Brain microvascular endothelial cell (primary cell): Measurements from ENCODE around the gene DLG2.

Experiments used
- DNase-seq: peaks from one replicate; pipeline ENCODE4 v3.0.0-alpha.2; 2020
- H3K27ac ChIP-seq: fragments of 250-450 bp; sonication (Bioruptor Pico); 2 replicates; pipeline ENCODE4 v1.5.1; 2020; ENCODE audit warnings: mild to moderate bottlenecking, moderate library complexity
- H3K27me3 ChIP-seq: fragments of 250-450 bp; sonication (Bioruptor Pico); replicated peaks from 2 replicates; pipeline ENCODE4 v1.5.1; 2020; ENCODE audit warnings: mild to moderate bottlenecking
- H3K36me3 ChIP-seq: fragments of 250-450 bp; sonication (Bioruptor Pico); replicated peaks from 2 replicates; pipeline ENCODE4 v1.5.1; 2020; ENCODE audit warnings: mild to moderate bottlenecking
- H3K4me3 ChIP-seq: 2 replicates; pipeline ENCODE4 v1.5.1; 2011; ENCODE audit warnings: low read depth, mild to moderate bottlenecking, control low read depth, low read length, moderate library complexity
- CTCF ChIP-seq: IDR thresholded peaks from 2 replicates; pipeline ENCODE4 v1.5.1; 2011; ENCODE audit warnings: low read depth, mild to moderate bottlenecking, moderate library complexity, low read length, control low read depth, inconsistent platforms; ENCODE audit errors: missing control alignments
- in situ Hi-C: cut with HindIII; loops from 2 replicates; pipeline ENCODE4 v1.10.0; 2017; ENCODE audit warnings: low sequenced_read_pairs, low pct_ligation_motif_present

DLG2 gene

GRCh38 chr11:84056653-84057376, 1570.3 kb downstream of the DLG2 start:
- H3K36me3 ChIP-seq: no peaks in the 10 kb centered on the region
- in situ Hi-C loops: no loop called here
- no peak overlapping the region for H3K27ac ChIP-seq
- DNase-seq: no peak
- no peak overlapping the region for H3K4me3 ChIP-seq
- TF ChIP-seq CTCF: no peak
- H3K27me3 ChIP-seq: no peaks in the 10 kb centered on the region

DNA sequence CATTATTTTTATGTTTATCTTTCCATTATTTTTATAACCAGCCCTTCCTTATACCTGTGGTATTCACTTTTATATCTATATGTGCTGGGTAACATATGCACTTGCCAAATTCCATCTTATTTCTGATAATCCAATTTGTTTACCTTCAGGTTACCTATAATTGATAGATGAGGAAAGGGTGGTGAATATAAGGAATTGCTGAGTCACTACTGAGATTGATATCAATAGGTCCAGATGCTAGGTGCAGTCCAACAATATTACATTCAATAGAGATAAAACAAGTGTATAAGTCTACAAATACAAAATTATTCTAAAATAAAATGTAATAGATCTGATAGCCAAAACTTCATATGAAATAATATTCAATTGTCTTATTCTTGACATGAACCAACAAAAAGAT, 1582.0 kb downstream of the DLG2 start:
- DNase-seq: no peak
- no peak for TF ChIP-seq CTCF
- H3K27ac ChIP-seq: no peak overlapping the region
- no peaks in the 10 kb centered on the region for H3K27me3 ChIP-seq
- in situ Hi-C loops: no loop called here
- no peaks in the 10 kb centered on the region for H3K36me3 ChIP-seq
- no peak overlapping the region for H3K4me3 ChIP-seq

DNA sequence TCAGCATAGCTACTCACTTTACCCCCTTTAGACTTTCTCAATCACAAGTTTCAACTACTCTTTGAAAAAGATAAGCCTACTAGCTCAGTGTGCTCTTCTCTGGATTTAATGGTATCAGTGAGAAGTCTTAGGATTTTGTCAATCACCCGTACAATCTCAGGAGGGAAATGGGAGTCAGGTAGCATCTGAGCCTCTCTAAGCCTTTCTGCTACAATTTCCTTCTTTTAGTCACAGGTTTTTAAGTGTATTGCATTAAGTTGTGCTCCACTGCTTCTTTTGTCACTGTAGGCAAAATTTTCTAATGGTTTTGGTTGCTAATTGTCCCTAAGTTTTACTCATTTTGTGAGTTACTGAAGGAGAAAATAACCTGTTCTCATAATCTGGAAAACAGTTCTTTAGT, 1582.4 kb downstream of the DLG2 start:
- Histone ChIP-seq H3K36me3 (no peaks in the 10 kb centered on the region), H3K27ac (no peak overlapping the region), H3K4me3 (no peak overlapping the region), H3K27me3 (no peaks in the 10 kb centered on the region)
- TF ChIP-seq CTCF: no peak
- in situ Hi-C loops: no loop called here
- no peak for DNase-seq

- TF ChIP-seq CTCF: no peak
- H3K27me3 ChIP-seq: no peaks in the 10 kb centered on the region
- in situ Hi-C loops: no loop called here
- no peak for DNase-seq
- no peak overlapping the region for H3K27ac ChIP-seq
- H3K4me3 ChIP-seq: no peak overlapping the region
- no peaks in the 10 kb centered on the region for H3K36me3 ChIP-seq
These were observed 1590.4 kb downstream of the DLG2 start for GRCh38 chr11:84036664-84037194.

- TF ChIP-seq CTCF: no peak
- no peak for DNase-seq
- Histone ChIP-seq H3K36me3 (no peaks in the 10 kb centered on the region), H3K27ac (no peak overlapping the region), H3K27me3 (no peaks in the 10 kb centered on the region), H3K4me3 (no peak overlapping the region)
- in situ Hi-C loops: no loop called here
These were observed 1591.5 kb downstream of the DLG2 start for GRCh38 chr11:84035645-84036044.

- Histone ChIP-seq H3K27ac (no peak overlapping the region), H3K4me3 (no peak overlapping the region), H3K27me3 (no peaks in the 10 kb centered on the region), H3K36me3 (no peaks in the 10 kb centered on the region)
- no peak for TF ChIP-seq CTCF
- DNase-seq: no peak
- in situ Hi-C loops: no loop called here
These were observed 1592.7 kb downstream of the DLG2 start for GRCh38 chr11:84034484-84034883.
